ENCODE measurements around the gene HIGD1A.
"Not testable (repeated sequence)": the region's sequence is repeated elsewhere in the genome, so short reads cannot be mapped to it uniquely, and the experiment has no call there.

HIGD1A gene

DNA sequence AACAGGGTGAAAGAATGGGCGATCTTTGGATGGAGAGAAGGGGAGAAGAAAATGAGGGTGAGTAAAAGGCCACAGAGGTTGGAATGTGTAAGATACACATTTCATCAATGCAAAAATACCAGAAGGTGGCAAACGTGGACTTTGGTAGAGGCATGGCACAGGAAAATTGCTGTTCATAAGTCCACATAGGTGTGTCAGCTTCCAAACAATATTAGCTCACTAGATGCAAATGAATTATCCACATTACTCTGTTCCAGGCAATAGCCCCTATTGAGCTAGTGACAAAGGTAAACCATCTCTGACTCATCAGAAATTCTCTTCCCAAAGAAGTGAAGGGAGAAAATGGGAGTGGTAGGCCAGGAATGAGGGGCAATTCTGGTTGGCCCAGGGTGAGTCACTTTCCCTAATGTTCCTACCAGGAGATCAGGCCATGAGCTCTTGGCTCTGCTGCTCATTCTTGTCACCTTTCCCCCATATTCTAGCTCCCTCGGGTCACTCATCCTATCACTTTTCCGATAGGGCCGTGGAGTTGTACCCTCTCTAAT, 24.9 kb upstream of the HIGD1A start:
- no peak for DNase-seq (ENCODE audit: low read depth)

DNA sequence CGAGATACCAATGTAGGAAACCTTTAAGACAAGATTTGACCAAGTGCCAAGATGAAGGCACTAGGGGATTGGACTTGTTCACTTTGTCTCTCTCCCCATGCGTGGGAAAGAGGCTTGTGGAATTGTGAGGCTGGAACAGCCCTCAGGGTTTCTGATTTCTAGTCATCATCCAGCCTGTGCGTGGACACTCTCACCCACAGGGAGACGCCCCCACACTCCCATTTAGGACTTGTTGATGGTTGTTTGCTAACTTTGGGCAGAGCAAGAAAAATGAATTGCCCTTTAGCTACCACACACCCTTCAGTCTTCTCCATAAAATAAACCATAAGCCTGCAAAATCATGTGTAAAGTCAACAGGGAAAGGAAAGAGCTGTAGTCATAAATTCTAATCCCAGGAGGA, 23.4 kb upstream of the HIGD1A start:
- no peak for DNase-seq (ENCODE audit: low read depth)

DNA sequence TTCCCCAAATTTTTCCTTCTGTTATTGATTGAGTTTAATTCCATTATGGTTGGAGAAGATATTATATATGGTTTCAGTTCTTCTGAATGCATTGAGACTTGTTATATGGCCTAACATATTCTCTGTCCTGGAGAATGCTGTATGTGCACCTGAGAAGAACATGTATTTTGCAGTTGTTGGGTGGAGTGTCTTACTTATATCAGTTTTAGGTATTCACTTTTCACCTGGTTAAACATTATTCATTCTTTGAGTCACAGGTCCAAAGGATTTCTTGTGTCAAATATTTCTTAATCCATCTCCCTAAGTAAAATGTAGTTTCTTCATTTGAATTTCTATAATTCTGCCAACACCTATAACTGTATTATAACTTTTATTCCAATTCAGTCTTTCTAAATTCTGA, 22.7 kb upstream of the HIGD1A start:
- no peak for DNase-seq (ENCODE audit: low read depth)

DNA sequence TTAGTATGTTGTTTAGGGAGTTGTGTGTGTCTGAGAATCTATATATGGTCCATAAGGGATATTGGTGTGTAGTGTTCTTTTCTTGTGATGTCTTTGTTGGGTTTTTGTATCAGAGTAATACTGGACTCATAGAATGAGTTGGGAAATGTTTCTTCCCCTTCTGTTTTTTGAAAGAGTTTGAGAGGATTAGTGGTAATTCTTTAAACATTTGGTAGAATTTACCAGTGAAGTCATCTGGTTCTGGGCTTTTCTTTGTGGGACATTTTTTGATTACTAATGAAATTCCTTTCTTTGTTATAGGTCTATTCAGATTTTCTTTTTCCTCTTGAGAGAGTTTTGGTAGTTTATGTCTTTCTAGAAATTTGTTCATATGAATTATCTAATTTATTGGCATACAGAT, 21.9 kb upstream of the HIGD1A start:
- no peak for DNase-seq (ENCODE audit: low read depth)

- no peak for DNase-seq (ENCODE audit: low read depth)
Observed at GRCh38 chr3:42823351-42823750, 19.1 kb upstream of the HIGD1A start.

DNA sequence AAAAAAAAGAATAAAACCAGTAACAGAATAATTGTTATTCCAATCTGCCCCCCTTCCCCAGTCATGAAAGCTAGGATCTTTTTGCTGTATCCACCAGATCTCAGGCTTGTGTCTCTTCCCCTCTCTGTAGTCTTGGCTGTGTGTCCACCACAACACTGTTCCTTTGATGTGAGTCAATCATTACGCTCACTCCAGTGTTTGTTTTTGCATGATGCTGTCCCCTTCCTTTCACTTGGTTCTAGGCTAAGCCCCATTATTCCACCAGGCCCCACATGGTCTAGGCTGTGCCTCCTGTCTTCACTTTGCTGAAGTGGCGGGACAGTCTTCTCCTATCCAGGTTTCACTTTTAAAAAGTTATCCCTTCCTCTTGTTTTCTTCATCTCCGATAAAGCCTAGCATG, 18.5 kb upstream of the HIGD1A start:
- DNase-seq (ENCODE audit: low read depth): no peak

GRCh38 chr3:42820746-42821051, 16.4 kb upstream of the HIGD1A start:
- no peak for DNase-seq (ENCODE audit: low read depth)

DNA sequence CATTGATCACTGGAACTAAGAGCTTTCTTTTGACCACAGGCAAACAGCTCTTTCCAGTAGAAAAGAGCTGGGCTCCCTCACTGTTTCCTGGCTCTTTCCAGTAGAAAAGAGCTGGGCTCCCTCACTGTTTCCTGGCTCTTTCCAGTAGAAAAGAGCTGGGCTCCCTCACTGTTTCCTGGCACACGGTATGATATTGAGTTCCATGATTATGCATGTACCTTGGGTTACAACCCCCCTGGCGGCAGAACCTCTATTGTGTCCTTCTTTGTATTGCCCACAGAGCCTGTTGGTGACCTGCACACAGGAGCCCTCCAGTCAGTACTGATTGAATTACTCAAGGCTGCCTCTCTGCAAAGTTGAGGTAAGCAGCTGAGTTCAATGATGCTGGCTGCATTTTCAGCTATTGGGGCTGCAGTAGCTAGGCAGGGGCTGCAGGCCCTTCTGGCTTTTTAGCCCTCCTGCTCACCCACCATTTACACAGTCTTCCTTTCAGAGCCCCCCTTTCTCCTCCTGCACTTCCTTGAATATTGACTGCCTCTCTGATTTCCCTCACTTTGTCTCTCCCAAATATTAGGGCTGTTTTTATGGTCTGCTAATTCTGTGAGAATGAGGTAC, 15.2 kb upstream of the HIGD1A start:
- DNase-seq (ENCODE audit: low read depth): no peak

- DNase-seq (ENCODE audit: low read depth): no peak
Observed at GRCh38 chr3:42815826-42816225, 11.5 kb upstream of the HIGD1A start.

- no peak for DNase-seq (ENCODE audit: low read depth)
Observed at GRCh38 chr3:42814914-42815507, 10.7 kb upstream of the HIGD1A start.

GRCh38 chr3:42814246-42814645, 10.0 kb upstream of the HIGD1A start:
- DNase-seq (ENCODE audit: low read depth): no peak

- not testable (repeated sequence) for DNase-seq (ENCODE audit: low read depth)
Observed at GRCh38 chr3:42811118-42811883, 7.0 kb upstream of the HIGD1A start.

GRCh38 chr3:42810706-42811105, 6.4 kb upstream of the HIGD1A start:
- DNase-seq (ENCODE audit: low read depth): not testable (repeated sequence)

- DNase-seq (ENCODE audit: low read depth): no peak
Observed at GRCh38 chr3:42809202-42809601, 4.9 kb upstream of the HIGD1A start, which contains the start of gene ACKR2. Gene ACKR2, plus strand, starts transcription at chr3:42809445. Its CDS starts 55,058 bp downstream, at chr3:42864503.

- DNase-seq (ENCODE audit: low read depth): no peak
Observed at GRCh38 chr3:42807929-42808328, 3.6 kb upstream of the HIGD1A start.

DNA sequence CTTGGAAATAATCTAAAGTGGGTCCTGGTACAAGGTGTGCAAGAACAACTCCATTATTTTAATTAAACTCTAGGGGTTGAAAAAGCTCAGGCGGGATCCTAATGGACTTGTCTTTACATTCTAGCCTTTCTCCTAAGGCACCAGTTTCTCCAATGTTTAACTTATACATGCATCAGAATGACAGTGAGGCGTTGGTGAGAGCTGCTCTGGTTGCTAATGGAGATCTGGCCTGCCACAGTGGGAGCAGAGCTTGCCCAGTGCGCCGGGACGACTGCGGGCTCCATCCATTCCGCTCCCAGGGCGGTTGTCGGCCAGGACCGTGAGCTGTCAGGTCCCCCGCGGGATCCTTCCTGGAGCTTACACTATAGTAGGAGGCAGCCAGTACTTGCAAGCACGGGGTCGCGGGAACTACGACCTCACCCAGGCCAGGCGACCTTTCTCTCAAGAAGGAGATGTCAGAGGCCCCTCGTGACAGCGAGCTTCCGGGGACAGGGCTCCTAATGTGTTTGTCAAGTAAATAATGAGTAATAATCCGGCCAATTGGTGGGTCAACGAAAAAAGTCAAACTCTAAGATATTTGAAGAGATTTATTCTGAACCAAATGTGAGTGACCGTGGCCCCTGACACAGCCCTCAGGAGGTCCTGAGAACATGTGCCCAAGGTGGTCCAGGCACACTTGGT, 991 bp upstream of the HIGD1A start:
- DNase-seq (ENCODE audit: low read depth): no peak

- DNase-seq (ENCODE audit: low read depth): no peak
Observed at GRCh38 chr3:42804831-42805132, 492 bp upstream of the HIGD1A start.

DNA sequence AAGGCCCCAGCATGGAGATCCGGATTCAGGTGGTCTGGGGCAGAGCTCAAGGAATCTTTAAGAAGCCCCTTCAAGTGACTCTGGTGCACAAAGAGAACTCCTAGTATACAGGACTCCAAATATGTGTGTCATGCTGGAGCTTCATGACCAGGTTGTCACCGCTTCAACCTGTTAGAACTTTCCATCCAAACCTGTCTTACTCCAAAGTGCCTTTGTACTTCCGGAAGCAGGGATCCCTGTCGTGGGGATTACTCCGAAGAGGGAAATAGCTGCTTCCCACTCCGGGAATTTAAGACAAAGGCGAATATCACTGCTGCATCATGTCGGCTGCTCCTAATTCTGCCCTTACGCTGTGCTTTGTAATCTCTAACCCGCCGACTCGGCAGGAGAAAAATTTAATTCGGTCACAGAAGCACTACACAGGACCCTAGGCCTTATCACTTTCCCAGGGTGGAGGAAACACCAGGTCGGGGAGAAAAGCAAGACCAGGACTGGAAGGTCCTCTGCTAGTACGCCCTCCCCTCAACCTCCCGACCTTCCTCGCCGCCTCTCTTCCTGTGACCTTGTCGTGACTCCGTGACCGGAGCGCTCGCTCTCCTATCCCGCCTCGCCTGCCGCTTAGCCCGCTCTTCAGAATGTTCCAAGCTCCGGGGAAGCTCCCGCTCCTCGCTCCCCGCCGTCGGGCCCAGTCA, 730 bp downstream of the HIGD1A start:
- DNase-seq (ENCODE audit: low read depth): peak; percentile 5

- no peak for DNase-seq (ENCODE audit: low read depth)
Observed at GRCh38 chr3:42802876-42803413, 1.3 kb downstream of the HIGD1A start.

- DNase-seq (ENCODE audit: low read depth): no peak
Observed at GRCh38 chr3:42801784-42802183, 2.5 kb downstream of the HIGD1A start.

DNA sequence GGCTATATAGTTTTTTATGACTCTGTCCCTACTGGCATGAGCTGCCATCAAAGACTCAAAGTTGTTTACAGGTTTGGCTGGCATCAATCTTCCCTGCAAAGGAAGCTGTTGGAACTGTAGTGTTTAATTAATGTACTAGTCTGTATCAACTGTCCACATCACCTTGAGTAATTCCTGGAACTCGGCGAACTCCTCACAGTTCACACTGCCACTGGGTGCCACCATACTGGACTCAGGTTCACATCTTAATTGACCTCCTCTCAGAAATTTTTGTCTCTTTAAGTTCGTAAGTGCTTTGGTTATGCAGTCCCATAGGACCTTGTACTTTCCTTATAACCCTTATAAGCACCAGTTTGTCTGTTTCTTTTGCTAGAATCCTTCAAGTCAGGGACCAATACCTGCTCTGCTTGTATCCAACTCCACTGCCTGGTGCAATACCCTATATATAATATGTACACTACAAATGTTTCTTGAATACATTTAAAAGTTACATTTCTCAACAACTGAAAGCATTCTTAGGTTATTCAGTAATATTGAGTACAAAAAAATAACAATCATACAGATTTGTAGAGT, 3.2 kb downstream of the HIGD1A start:
- no peak for DNase-seq (ENCODE audit: low read depth)

- no peak for DNase-seq (ENCODE audit: low read depth)
Observed at GRCh38 chr3:42800251-42800650, 4.0 kb downstream of the HIGD1A start.
